ENCODE measurements around the gene MAGI1.
"Not testable (repeated sequence)": the region's sequence is repeated elsewhere in the genome, so short reads cannot be mapped to it uniquely, and the experiment has no call there.

Gene MAGI1

GRCh38 chr3:66038384-66038725 lies 363 bp downstream of the MAGI1 start:
- DNase-seq, result no peak

GRCh38 chr3:66037986-66038369 lies 740 bp downstream of the MAGI1 start:
- DNase-seq, result no peak

GRCh38 chr3:66037330-66037985 lies 1.3 kb downstream of the MAGI1 start:
- no peak for DNase-seq

- DNase-seq, result no peak
Observed at GRCh38 chr3:66036586-66037148, 2.1 kb downstream of the MAGI1 start.

DNA sequence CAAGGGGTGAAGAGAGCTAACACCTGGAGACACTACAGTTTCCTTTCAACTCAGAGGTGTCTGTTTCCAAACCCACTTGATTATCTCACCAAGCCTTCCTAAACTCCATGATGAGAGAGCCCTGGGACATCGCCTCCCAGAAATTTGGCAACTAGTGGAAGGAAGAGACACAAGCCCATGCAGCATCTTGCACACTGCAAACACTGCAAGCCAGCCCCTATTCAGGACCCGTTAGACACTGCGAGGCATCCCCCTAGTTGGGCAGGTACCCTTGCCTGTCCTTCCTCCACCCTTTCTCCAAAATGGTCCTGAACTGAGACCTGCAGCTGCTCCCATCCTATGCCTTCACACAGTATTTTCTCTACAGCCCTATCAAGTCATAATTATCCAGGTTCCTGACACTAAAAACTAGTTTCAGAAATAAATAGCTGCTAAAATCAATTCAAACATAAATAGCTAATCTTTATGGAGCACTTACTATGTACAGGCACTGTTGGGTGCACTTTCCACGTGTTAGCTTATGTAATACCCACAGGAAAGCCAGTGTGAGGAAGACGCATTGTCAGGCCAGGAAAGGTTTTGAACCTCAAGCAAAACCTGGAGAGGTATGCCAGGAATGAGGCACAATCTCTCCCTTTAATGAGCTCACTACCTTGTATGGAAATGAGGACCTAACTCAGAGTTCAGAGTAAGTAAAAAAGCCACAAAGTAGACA lies 2.8 kb downstream of the MAGI1 start:
- no peak for DNase-seq

- DNase-seq, result no peak
Observed at GRCh38 chr3:66033241-66034138, 5.2 kb downstream of the MAGI1 start.

DNA sequence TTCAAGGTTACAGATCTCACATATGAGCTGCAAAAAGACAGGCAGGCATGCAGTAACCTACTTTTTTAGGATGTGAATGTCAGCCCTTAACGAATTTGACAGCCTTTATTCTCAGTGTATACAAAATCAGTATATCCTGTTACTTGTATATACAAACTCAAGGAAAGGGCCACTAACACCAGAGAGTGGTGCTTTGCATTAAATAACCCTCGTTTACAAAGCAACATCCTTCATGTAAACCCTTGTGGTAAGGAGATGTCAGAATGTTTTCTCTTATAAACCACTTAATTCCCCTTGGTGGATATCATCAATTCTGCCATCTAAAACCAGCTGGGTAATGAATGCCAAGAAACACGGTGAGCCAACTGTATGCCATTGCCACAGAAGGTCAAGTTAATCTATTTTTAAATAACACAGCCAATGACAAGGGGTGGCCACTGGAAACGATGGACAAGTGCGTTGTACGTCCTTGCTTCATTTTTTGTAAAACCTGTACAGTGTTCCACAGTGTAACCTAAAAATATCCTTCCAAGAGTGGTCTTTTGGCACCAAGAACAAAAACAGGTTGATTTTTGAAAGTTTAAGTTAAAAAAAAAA lies 7.5 kb downstream of the MAGI1 start:
- DNase-seq, result no peak

- no peak for DNase-seq
Observed at GRCh38 chr3:66029443-66029842, 9.3 kb downstream of the MAGI1 start.

- no peak for DNase-seq
Observed at GRCh38 chr3:66029014-66029413, 9.7 kb downstream of the MAGI1 start.

DNA sequence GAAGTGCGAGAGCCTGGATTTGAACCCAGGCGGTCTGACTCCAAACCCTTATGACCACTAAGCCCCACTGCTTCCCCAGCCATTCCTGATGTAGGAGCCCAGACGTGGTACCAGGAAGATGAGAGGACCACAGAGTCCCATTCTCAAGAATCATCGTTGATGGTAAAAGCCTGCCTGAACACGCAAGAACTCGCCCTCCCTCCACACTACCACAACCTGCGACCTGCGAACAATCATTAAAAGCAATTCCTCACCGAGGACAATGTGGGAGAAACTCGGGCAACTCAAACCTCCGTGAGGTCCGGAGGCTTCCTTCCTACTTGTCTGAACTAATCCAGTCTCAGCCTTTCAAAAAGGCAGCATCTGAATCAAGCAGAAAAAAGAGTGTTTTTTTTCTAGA lies 10.3 kb downstream of the MAGI1 start:
- no peak for DNase-seq

GRCh38 chr3:66027099-66027498 lies 11.6 kb downstream of the MAGI1 start:
- not testable (repeated sequence) for DNase-seq

DNA sequence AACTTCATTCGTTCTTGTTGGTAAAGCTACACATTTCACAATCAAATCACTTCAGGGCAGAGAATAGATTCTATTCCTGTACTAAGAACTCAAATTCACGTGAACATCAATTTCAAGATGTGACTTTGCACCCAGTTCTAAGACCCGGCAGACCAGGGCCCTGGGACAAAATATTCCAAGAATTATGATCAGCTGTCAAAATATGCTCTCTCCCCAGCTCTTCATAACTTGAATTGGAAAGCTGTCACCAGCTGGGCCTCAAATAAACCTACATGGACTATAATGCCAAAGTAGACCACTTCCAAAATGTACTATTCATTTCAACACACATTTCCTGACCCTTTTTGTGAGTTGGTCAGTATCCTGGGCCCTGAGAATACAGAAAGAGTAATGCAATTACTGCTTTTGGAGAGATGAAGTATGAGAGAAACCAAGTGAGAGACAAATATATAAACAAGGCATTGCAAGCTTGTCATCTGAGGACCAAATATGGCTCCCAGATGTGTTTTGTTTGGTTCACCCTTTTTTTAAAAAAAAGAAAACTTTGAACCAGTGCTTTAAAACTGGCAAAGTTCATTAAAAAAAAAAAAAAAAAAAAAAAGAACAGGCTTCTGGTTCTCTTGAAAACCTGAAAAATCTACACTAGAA lies 14.9 kb downstream of the MAGI1 start:
- no peak for DNase-seq

DNA sequence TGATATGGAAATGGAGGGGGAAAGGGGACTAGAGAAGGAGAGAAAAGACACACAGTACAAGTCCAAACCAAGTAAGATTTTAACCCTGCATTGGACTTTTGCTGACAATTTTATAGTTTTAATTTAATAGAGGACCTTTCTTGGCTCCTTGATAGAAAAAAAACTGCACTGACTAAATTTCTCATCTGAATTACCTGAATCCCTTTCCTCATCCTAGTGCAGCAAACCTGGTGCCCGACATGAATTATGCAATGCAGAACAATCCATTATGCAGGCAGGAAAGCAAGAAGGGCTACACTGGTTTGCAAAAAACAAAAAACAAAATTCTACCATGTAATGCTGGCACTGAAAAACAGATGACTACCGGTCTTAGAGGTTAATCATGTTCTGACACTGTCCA lies 15.5 kb downstream of the MAGI1 start:
- no peak for DNase-seq

DNA sequence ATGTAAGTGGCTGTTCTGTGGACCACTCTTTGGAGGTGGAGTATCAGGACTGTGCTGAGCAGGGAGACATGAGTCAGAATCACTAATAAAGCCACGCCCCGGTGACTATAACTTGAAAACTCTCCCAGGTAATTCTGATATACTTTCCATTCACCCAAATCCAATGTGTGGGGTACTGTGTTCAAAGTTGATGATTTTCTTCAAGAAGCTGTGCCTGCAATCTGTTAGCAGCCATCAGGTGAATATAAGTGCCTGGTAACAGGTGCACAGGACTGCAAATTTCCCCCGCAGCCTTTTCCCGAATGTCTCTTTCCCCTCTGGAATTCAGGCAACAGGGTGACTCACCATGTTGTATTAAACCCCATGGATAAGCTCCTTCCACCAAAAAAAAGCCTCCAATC lies 17.0 kb downstream of the MAGI1 start:
- no peak for DNase-seq

DNA sequence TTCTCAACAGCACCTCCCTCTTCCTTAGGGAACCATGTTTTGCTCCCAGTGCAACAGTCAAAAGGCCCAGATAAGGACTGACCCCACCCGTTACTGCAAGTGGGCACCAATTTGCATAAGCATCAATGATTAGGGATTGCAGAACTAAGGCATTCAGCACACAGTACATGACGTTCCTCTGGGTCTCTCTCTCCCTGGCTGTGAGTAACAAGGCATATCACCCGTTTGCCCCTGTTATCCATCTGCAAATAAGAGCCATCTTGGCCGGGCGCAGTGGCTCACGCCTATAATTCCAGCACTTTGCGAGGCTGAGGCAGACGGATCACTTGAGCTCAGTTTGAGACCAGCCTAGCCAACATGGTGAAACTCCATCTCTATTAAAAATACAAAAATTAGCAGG lies 18.8 kb downstream of the MAGI1 start:
- no peak for DNase-seq

DNA sequence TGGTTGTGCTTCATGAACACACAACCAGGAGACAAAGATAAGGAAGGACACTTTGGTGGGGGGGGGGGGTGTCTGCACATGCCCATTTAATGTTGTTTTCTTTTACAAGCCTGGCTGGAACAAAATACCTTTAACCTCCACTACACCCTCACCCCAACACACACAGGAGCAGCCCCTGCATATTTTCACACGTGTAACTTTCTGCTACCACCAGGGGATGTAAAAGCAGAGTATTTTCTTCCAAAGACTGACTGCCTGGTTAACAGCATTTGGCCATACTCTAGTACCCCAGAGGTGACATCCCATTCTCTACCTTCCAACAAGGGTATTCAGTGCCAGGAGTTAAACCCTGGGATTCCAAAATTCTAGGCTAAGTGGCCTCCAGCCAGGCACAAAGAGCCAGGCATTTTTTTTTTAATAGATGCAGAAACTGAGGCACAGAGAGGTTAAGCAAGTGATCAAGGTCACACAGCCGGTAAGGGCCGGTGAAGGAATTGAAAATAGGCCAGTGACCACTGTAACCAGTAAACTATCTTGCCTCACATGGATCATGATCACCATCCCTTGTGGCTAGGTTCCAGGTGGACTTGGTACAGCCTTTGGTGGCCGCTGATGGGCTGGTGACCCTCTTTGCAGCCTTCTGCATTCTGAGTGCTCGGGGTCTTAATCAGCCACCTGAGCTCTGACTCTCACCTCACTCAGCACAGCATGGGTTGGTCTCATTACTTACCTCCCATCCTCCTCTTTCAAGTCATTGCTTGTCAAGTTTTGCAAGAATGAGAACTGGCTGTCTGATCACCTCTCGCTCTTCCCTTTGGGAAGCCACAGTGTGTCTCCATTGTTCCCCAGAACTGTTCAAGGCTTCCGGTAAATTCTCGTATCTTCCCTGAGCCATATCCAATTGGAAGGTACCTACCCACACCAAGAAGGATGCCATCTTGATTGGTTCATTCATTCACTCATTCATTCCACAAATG lies 20.4 kb downstream of the MAGI1 start:
- no peak for DNase-seq

- no peak for DNase-seq
Observed at GRCh38 chr3:66017591-66017990, 21.1 kb downstream of the MAGI1 start.

GRCh38 chr3:66017084-66017483 lies 21.6 kb downstream of the MAGI1 start:
- no peak for DNase-seq

DNA sequence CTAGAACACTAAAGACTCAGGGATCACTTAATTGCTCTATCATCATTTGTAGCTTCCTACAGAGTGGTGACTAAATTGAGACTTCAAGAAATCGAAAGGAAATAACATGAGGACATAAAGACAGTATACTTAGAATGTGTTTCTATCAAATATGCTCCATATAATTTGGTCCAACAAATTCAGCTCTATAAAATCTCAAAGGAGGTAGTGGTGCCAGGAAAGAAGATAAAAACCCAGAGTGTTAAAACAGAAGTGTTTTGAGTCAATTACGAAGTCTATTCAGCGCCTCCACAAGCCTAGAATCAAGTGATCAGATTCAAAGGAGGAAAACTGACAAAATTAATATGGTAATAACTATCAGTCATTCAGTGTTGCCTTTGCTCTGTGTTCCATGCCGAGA lies 22.9 kb downstream of the MAGI1 start:
- no peak for DNase-seq

- no peak for DNase-seq
Observed at GRCh38 chr3:66014651-66015050, 24.1 kb downstream of the MAGI1 start.

DNA sequence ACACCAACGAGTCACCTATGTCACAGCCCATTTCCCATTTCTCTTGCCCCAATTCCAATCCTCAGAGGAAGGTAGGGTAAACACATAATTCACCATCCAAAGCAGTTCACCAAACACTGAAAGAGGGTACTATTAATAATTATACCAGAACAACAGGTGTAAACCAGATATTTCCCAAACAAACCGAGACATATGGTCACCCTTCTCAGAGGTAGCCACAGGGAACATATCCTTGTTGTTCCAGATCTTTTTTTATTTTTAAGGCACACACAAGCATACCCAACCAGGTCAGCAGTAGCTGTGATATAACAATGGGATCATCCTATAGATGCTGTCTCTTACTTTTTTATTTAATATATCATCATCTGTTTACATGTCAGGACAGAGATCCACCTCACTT lies 24.7 kb downstream of the MAGI1 start:
- no peak for DNase-seq
